HPDE6-E6E7 (cell line): Measurements from ENCODE around the gene ARL8B.
"Not testable (repeated sequence)": the region's sequence is repeated elsewhere in the genome, so short reads cannot be mapped to it uniquely, and the experiment has no call there.

Experiments used
- DNase-seq: peaks from one replicate; pipeline ENCODE4 v3.0.0; 2011; ENCODE audit warnings: missing footprints; ENCODE audit errors: extremely low spot score

ARL8B gene

DNA sequence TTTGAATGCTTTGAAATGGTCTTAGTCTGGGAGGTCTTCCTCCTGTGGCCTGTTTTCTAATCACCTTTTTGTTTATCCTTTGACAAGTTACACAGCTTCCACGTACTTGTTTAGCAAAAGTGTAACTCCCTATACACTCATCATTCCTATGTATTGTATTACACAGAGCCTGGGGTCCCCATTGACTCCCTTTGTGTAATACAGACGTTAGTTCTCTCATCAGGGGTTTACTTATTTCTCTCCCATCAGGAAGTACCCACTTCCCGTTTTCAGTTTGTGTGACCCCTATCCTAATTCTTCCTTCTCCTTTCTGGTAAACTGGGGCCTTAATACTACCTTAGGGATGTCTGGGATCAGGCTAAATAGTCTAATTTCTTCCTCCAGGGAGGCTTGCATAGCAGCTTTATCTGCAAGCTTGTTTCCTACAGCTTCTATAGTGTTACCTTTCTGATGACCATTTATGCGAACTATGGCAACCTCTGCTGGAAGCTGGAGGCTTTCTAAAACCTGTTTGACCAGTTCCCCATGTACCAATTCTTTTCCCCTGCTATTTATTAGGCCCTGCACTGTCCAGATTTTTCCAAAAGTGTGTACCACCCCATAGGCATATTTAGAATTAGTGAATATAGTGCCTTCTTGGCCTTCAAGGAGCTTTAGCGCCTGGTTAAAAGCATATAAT lies 22.4 kb downstream of the ARL8B start:
- DNase-seq = no peak

DNA sequence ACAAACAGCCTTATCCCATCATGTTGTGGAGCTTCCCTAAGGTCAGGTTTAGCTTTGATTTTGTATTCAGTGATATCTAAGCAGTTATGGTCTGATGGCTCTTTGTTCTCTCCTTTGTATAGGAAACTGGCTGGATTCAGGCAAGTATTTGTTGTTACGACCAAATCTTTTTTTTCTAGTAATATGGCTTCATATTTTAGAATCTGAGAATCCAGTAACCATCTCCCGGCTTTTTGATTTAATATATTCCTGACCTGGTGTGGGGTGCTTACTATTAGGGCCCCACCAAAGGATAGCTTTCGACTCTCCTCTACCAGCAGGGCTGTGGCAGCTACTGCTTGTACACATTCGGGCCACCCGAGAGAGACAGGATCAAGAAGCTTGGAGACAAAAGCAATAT lies 23.0 kb downstream of the ARL8B start:
- DNase-seq = no peak

DNA sequence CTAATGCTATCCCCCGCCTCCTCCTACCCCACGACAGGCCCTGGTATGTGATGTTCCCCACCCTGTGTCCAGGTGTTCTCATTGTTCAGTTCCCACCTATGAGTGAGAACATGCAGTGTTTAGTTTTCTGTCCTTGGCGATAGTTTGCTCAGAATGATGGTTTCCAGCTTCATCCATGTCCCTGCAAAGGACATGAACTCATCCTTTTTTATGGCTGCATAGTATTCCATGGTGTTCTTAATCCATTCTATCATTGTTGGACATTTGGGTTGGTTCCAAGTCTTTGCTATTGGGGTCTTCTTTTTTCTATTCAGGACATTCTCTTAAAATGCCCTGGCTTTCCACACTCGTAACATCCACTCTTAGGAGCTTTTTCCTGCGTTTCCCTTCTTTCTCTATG lies 25.1 kb downstream of the ARL8B start:
- DNase-seq = not testable (repeated sequence)

- DNase-seq = no peak
These were observed 27.3 kb downstream of the ARL8B start for GRCh38 chr3:5149306-5149880.

- DNase-seq = no peak
These were observed 29.5 kb downstream of the ARL8B start for GRCh38 chr3:5151586-5151985.

GRCh38 chr3:5153074-5153473 lies 31.0 kb downstream of the ARL8B start:
- no peak for DNase-seq

DNA sequence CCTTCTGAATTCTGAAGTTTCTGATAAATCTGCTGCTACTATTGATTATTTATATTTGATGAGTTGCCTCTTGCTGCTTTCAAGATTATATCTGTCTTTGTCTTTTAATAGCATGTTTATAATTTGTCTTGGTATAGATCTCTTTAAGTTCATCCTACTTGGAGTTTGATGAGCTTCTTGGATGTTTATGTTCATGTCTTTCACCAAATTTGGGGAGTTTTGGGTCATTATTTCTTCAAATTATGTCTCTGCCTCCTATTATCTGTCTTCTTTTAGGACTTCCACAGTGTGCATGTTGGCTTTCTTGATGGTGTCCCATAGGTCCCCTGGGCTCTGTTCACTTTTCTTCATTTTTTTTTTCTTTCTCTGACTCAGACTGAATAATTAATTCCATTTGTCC lies 33.1 kb downstream of the ARL8B start:
- DNase-seq = no peak

DNA sequence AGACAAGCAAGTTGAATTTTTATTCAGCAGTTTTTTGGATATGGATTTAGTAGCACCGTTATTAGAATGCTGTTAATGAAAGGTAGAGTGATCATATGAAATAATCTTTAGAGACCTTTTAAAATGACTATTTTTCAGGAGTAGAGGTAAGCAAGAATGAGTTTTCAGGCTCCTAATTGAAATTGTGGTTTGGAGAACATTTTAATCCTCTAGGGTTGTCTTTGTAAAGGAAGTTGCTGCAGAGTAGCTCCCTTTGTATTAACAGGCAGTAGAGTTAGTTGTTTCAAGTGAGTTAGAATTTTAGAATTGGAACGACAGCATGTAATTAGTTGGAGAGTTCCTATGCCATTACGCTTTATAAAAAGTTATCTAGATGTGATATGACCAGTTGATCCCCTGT lies 38.2 kb downstream of the ARL8B start:
- no peak for DNase-seq

DNA sequence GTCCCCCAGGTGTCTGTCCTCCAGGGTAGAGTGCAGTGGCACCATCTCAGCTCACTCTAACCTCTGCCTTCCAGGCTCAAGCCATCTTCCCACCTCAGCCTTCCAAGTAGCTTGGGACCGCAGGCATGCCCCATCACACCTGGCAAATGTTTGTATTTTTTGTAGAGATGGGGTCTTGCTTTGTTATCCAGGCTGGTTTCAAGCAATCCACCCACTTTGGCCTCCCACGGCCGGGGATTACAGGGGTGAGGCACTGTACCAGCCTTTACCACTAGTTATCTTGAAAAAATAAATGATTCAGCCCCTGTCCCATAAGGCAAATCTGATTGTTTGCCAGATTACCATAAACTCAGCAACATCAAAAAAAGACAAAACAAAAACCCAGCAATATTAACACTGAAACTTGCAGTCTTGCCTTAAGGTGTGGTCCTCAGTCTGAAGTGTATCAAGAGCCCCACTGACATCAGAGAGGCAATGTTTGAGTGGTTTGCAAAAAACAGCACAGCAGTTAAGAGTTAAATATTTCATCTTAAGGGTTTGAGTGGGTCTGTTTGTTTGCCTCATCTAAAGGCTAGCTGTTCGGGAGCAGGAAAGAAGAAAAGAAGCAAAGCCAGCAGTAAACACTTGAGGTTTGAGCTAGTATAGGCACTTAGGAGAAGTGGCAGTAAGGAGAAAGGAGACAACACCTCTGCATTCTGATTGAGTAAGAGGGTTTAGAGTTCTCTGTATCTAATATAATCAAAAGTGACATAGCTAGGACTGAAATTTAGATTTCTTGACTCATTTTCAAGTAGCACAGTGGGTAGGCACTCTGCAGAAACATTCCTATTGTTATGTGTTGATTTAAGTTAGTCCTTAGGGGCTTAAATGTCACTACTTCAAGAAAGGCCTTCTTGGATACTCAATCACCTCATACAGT lies 39.1 kb downstream of the ARL8B start:
- no peak for DNase-seq

DNA sequence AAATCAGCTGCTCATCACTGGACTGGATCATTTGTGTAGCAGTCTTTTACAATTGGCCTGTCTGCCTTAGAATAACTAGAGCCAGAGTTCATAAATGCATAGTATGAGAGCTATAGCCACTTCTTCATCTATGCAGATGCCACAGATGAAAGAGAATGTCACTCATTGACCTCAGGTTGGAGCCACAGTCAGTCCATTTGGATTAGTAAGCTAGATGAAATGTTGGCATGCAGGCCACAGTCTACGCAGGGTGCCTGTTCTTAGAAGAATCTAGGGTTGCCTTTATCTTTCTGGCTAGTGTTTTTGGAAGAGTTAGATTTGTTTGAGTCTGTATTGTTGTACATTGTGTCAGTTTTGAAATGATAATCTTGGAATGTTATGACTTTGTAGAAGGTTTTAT lies 40.0 kb downstream of the ARL8B start:
- no peak for DNase-seq

DNA sequence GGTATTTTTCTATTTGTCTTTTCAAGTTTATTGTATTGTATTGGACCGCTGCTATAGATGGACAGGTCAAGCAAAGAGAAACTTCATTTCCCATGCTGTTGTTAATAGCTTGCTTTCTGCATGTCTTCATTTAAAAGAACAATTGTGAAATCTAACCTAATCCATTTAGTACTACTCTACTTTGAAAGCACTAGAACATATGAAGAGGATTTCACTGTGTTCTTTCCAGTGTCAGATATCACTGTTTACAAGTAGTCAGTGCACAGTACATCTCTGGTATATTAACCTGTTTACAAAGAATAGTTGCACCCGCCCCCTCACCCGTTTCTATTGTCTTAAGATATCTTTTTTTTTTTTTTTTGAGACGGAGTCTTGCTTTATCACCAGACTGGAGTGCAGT lies 43.6 kb downstream of the ARL8B start:
- no peak for DNase-seq

DNA sequence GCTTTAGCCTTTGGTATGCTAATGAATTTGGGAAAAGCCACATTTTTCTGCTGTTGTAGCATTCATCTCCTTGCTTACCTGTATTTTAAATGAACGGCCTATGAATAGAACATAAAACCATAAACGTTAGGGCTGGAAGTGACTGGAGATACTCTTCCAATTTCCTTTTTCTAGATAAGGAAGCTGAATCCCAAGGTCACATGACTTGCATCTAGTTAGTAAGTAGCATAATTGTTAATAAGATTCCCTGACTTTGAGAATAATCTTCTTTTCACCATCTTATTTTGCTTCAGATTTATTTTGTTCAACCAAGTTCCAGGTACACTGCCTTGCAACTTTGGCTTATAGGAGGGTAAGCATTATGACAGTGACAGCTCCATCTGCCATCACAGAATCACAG lies 44.8 kb downstream of the ARL8B start:
- no peak for DNase-seq

- DNase-seq = no peak
These were observed 46.0 kb downstream of the ARL8B start for GRCh38 chr3:5168110-5168509.

GRCh38 chr3:5169807-5170206 lies 47.7 kb downstream of the ARL8B start:
- no peak for DNase-seq

DNA sequence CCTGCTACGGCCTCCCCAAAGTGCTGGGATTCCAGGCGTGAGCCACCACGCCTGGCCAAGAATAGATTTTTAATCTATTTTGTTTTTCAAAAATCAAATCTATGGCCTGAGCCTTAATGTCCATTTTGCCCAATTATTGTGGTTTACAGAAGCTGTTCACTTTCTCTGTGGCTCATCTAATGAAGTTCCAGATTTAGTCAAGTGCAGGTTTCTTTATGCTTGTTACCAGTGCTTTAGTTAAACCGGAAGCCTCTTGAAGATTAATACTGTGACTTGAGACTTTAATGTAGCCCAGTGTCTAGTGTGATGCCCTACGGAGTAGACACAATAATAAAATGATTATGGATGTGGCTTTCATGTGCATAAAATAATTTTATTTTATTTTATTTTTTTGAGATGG lies 48.9 kb downstream of the ARL8B start:
- no peak for DNase-seq

DNA sequence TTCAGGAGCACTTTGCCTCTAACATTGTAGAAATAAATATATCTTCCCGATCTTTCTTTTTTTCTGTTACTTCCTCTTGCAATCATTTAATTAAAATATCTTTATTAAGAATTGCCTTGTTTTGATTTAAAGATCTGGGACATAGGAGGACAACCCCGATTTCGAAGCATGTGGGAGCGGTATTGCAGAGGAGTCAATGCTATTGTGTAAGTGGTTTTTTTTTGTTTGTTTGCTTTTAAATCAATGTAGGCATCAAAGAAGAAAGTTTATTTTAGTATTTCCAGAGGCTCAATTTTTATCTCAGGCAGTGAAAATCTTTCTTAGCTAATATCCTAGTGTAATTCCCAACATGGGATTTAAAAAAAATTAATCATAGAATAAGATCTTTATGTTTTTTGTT lies 49.9 kb downstream of the ARL8B start:
- DNase-seq = no peak

- DNase-seq = not testable (repeated sequence)
These were observed 56.9 kb downstream of the ARL8B start for GRCh38 chr3:5179036-5179435.

- DNase-seq = no peak
These were observed 59.5 kb downstream of the ARL8B start for GRCh38 chr3:5181469-5182141.

DNA sequence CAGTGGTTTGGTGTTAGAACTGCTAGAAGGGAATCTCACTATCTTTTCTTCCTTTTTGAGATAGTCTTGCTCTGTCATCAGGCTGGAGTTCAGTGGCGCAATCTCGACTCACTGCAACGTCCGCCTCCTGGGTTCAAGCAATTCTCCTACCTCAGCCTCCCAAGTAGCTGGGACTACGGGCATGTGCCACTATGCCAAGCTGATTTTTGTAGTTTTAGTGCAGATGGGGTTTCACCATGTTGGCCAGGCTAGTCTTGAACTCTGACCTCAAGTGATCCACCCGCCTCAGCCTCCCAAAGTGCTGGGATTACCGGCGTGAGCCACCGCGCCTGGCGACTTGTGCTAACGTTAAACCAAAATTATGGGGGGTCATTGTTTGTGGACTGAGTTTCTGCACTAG lies 61.6 kb downstream of the ARL8B start:
- not testable (repeated sequence) for DNase-seq

DNA sequence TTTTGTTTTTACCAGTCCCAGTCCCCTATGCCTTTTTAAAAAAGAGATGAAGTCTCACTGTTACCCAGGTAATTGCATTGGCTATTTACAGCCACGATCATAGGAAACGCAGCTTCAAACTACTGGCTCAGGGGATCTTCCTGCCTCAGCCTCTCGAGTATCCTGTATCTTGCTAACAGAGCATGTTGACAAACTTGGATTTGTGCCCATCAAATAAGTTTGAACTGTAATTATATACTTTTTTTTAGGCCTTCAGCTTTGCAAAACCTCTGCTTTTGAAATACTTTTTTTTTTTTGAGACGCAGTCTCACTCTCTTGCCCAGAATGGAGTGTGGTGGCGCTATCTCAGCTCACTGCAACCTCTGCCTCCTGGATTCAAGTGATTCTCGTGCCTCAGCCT lies 62.4 kb downstream of the ARL8B start:
- DNase-seq = no peak

- DNase-seq = no peak
These were observed 63.1 kb downstream of the ARL8B start for GRCh38 chr3:5185093-5185673.
